ENCODE results near the gene EEA1. TPM values are rescaled to one million over a fixed set of nuclear protein-coding genes. Genes with fewer than 3 reads are reported as not detected.

EEA1 gene
- total RNA-seq, 1 donor from 2014 or later = 10.9 TPM

GRCh38 chr12:92859650-92860386 lies 69.3 kb downstream of the EEA1 start:
- TF ChIP-seq, protein P1, sequence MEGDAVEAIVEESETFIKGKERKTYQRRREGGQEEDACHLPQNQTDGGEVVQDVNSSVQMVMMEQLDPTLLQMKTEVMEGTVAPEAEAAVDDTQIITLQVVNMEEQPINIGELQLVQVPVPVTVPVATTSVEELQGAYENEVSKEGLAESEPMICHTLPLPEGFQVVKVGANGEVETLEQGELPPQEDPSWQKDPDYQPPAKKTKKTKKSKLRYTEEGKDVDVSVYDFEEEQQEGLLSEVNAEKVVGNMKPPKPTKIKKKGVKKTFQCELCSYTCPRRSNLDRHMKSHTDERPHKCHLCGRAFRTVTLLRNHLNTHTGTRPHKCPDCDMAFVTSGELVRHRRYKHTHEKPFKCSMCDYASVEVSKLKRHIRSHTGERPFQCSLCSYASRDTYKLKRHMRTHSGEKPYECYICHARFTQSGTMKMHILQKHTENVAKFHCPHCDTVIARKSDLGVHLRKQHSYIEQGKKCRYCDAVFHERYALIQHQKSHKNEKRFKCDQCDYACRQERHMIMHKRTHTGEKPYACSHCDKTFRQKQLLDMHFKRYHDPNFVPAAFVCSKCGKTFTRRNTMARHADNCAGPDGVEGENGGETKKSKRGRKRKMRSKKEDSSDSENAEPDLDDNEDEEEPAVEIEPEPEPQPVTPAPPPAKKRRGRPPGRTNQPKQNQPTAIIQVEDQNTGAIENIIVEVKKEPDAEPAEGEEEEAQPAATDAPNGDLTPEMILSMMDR (IDR thresholded peaks at IDR 0.05) = no peak
- H3K4me1 ChIP-seq = no peaks in the 10 kb centered on the region
- intact Hi-C loops (cut with DNase I) = no loop called here
- H3K36me3 ChIP-seq = peaks cover 9 to 13% of the 10 kb centered on the region in 2 donors
- no peak for DNase-seq (ENCODE audit: low spot score in 2 of 2)
- H3K4me3 ChIP-seq = no peak overlapping the region
- no peaks in the 10 kb centered on the region for H3K9me3 ChIP-seq
- no peaks in the 10 kb centered on the region for H3K27me3 ChIP-seq
- H3K27ac ChIP-seq = no peak overlapping the region

- Histone ChIP-seq H3K9me3 (no peaks in the 10 kb centered on the region), H3K27ac (no peak overlapping the region), H3K4me3 (no peak overlapping the region), H3K36me3 (peaks cover 9 to 13% of the 10 kb centered on the region in 2 donors), H3K27me3 (no peaks in the 10 kb centered on the region), H3K4me1 (no peaks in the 10 kb centered on the region)
- TF ChIP-seq, protein P1 (IDR thresholded peaks at IDR 0.05) = no peak
- intact Hi-C loops (cut with DNase I) = no loop called here
- DNase-seq (ENCODE audit: low spot score in 2 of 2) = no peak
These were observed 71.3 kb downstream of the EEA1 start for GRCh38 chr12:92857818-92858217.

DNA sequence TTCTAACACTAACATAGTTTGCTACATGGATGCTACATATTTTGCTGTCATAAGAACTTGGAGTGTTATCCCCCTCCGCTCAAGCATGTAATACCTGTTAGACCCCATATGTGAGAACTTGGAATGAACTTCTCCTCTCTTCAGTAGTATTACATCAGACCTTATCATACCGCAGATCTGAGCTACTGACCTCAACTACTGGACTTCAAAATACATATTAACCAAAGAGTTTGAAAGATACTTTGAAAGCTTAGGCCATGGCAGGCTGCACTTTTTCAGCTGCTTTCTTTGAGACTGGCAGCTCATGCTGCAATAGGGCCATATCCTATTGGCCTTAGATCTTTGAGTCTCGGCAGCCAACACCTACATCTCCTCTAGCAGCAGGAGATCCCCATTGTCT lies 74.8 kb downstream of the EEA1 start:
- Histone ChIP-seq H3K27me3 (no peaks in the 10 kb centered on the region), H3K4me1 (peaks cover 0 to 3% of the 10 kb centered on the region in 2 donors), H3K36me3 (peaks cover 13% of the 10 kb centered on the region in 2 donors), H3K9me3 (no peaks in the 10 kb centered on the region), H3K4me3 (no peak overlapping the region), H3K27ac (no peak overlapping the region)
- intact Hi-C loops (cut with DNase I) = no loop called here
- DNase-seq (ENCODE audit: low spot score in 2 of 2) = no peak
- TF ChIP-seq, protein P1 (IDR thresholded peaks at IDR 0.05) = no peak

GRCh38 chr12:92848740-92849139 lies 80.4 kb downstream of the EEA1 start:
- DNase-seq (ENCODE audit: low spot score in 2 of 2) = no peak
- Histone ChIP-seq H3K9me3 (no peaks in the 10 kb centered on the region), H3K27ac (no peak overlapping the region), H3K4me1 (peaks cover 0 to 3% of the 10 kb centered on the region in 2 donors), H3K27me3 (no peaks in the 10 kb centered on the region), H3K36me3 (peaks cover 0 to 8% of the 10 kb centered on the region in 2 donors), H3K4me3 (no peak overlapping the region)
- intact Hi-C loops (cut with DNase I) = no loop called here
- TF ChIP-seq, protein P1 (IDR thresholded peaks at IDR 0.05) = no peak

DNA sequence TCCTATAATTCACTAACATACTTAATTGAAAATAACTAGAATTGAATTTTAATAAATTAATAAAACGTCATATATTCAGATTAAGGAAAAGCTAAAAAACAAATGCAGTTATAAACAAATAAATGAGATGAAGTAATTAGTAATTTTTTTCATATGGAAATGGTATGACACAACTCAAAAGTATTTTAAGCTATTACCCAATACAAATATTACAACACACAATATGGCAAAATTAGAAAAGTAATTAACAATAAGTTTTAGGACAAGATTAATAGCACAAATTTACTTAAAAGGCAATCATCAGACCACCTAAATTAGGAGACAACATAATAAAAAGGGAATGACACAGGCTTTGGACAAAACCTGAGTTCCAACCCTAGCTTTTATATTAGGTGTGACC lies 81.7 kb downstream of the EEA1 start:
- Histone ChIP-seq H3K9me3 (no peaks in the 10 kb centered on the region), H3K4me1 (peaks cover 0 to 3% of the 10 kb centered on the region in 2 donors), H3K4me3 (no peak overlapping the region), H3K36me3 (peaks cover 0 to 8% of the 10 kb centered on the region in 2 donors), H3K27ac (no peak overlapping the region), H3K27me3 (no peaks in the 10 kb centered on the region)
- TF ChIP-seq, protein P1 (IDR thresholded peaks at IDR 0.05) = no peak
- DNase-seq (ENCODE audit: low spot score in 2 of 2) = no peak
- intact Hi-C loops (cut with DNase I) = no loop called here
